Measurements from ENCODE around the gene ACYP2. TPM values are rescaled to one million over a fixed set of nuclear protein-coding genes. Genes with fewer than 3 reads are reported as not detected.

ACYP2 gene
- total RNA-seq, 1 experiment from 2014 or later: 10.9 TPM

- no peak for TF ChIP-seq CTCF (IDR thresholded peaks at IDR 0.05; ENCODE audit: unreplicated experiment)
- CTCF ChIA-PET: no interaction called here
- Mint-ChIP-seq H3K27me3 (ENCODE audit: unreplicated experiment) (no peaks in the 10 kb centered on the region), H3K4me3 (ENCODE audit: low read depth, unreplicated experiment) (no peak overlapping the region), H3K4me1 (ENCODE audit: low read depth, unreplicated experiment) (no peaks in the 10 kb centered on the region), H3K36me3 (ENCODE audit: insufficient read depth, unreplicated experiment) (no peaks in the 10 kb centered on the region), H3K27ac (ENCODE audit: unreplicated experiment) (no peak overlapping the region), H3K9me3 (ENCODE audit: low read depth, unreplicated experiment) (no peaks in the 10 kb centered on the region)
- BruUV-seq (replicated peaks): no TSS peak
- DNase-seq: no peak
- intact Hi-C loops (cut with micrococcal nuclease; ENCODE audit: unreplicated experiment): no loop called here
Measured at GRCh38 chr2:54097124-54097523, 18.3 kb upstream of the ACYP2 start.

DNA sequence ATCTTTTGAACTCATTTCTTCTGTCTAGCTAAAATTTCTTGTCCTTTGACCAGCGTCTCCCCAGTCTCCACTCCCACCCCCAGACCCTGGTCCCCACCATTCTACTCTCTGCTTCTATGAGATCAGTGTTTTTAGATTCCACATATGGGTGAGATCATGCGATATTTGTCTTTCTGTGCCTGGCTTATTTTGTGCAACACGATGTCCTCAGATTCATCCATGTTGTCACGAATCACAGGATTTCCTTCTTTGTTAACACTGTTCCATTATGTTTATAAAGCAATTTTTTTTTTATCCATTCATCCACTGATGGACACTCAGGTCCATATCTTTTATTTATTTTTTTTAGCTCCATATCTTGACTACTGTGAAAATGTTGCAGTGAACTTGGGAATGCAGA, 16.0 kb upstream of the ACYP2 start:
- Mint-ChIP-seq H3K27ac (ENCODE audit: unreplicated experiment) (no peak overlapping the region), H3K4me3 (ENCODE audit: low read depth, unreplicated experiment) (no peak overlapping the region), H3K4me1 (ENCODE audit: low read depth, unreplicated experiment) (peaks cover 10% of the 10 kb centered on the region), H3K9me3 (ENCODE audit: low read depth, unreplicated experiment) (no peaks in the 10 kb centered on the region), H3K36me3 (ENCODE audit: insufficient read depth, unreplicated experiment) (no peaks in the 10 kb centered on the region), H3K27me3 (ENCODE audit: unreplicated experiment) (no peaks in the 10 kb centered on the region)
- no peak for DNase-seq
- TF ChIP-seq CTCF (IDR thresholded peaks at IDR 0.05; ENCODE audit: unreplicated experiment): no peak
- CTCF ChIA-PET: no interaction called here
- no TSS peak for BruUV-seq (replicated peaks)
- intact Hi-C loops (cut with micrococcal nuclease; ENCODE audit: unreplicated experiment): no loop called here

- Mint-ChIP-seq H3K27ac (ENCODE audit: unreplicated experiment) (no peak overlapping the region), H3K4me1 (ENCODE audit: low read depth, unreplicated experiment) (peaks cover 10% of the 10 kb centered on the region), H3K36me3 (ENCODE audit: insufficient read depth, unreplicated experiment) (no peaks in the 10 kb centered on the region), H3K27me3 (ENCODE audit: unreplicated experiment) (no peaks in the 10 kb centered on the region), H3K9me3 (ENCODE audit: low read depth, unreplicated experiment) (no peaks in the 10 kb centered on the region), H3K4me3 (ENCODE audit: low read depth, unreplicated experiment) (no peak overlapping the region)
- no peak for DNase-seq
- intact Hi-C loops (cut with micrococcal nuclease; ENCODE audit: unreplicated experiment): loop anchor here (10.0 kb wide), 1 partner anchor 1075 kb away; no protein-coding TSS in a partner anchor
- no peak for TF ChIP-seq CTCF (IDR thresholded peaks at IDR 0.05; ENCODE audit: unreplicated experiment)
- CTCF ChIA-PET: no interaction called here
- BruUV-seq (replicated peaks): no TSS peak
Measured at GRCh38 chr2:54099829-54100585, 15.4 kb upstream of the ACYP2 start.

- TF ChIP-seq CTCF (IDR thresholded peaks at IDR 0.05; ENCODE audit: unreplicated experiment): no peak
- Mint-ChIP-seq H3K4me1 (ENCODE audit: low read depth, unreplicated experiment) (peaks cover 10% of the 10 kb centered on the region), H3K27ac (ENCODE audit: unreplicated experiment) (no peak overlapping the region), H3K36me3 (ENCODE audit: insufficient read depth, unreplicated experiment) (no peaks in the 10 kb centered on the region), H3K27me3 (ENCODE audit: unreplicated experiment) (no peaks in the 10 kb centered on the region), H3K4me3 (ENCODE audit: low read depth, unreplicated experiment) (no peak overlapping the region), H3K9me3 (ENCODE audit: low read depth, unreplicated experiment) (no peaks in the 10 kb centered on the region)
- no TSS peak for BruUV-seq (replicated peaks)
- no peak for DNase-seq
- intact Hi-C loops (cut with micrococcal nuclease; ENCODE audit: unreplicated experiment): loop anchor here (10.0 kb wide), 1 partner anchor 1074 kb away; no protein-coding TSS in a partner anchor
- CTCF ChIA-PET: no interaction called here
Measured at GRCh38 chr2:54100772-54101171, 14.6 kb upstream of the ACYP2 start.
